Measurements from ENCODE around the gene TESK2.

GRCh38 chr1:45429561-45430159, 61.3 kb downstream of the TESK2 start:
- no peak for TF ChIP-seq CTCF (IDR thresholded peaks at IDR 0.05)
- TF ChIP-seq TAF1 (IDR thresholded peaks at IDR 0.05; ENCODE audit: borderline replicate concordance, low read depth, low read length), result no peak
